C4-2B (cell line): ENCODE results near the gene RMDN3.

ENCODE experiments used
- ZFX ChIP-seq: fragments of 450-650 bp; IDR thresholded peaks from 2 replicates; pipeline ENCODE4 v1.6.1; 2017
- TF ChIP-seq, protein P1 (sequence below): fragments of 450-650 bp; conservative IDR thresholded peaks from 2 replicates; pipeline ENCODE4 v1.5.1; 2017; ENCODE audit warnings: mild to moderate bottlenecking

DNA sequence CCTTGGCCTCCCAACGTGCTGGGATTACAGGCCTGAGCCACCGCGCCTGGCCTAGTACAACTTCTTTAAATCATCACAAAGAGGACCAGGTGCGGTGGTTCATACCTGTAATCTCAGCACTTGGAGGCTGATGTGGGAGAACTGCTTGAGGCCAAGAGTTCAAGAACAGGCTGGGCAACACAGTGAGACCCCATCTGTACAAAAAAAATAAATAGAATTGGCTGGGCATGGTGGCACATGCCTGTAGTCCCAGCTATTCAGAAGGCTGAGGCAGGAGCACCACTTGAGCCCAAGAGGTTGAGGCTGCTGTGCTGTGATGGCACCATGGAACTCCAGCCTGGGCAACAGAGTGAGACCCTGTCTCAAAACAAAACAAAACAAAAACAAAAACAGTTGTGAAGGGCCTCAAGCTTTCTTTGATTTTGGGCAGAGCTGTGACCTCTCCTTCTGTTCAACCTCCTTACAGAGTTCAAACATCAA is 5.9 kb downstream of the RMDN3 start:
- TF ChIP-seq, protein P1, sequence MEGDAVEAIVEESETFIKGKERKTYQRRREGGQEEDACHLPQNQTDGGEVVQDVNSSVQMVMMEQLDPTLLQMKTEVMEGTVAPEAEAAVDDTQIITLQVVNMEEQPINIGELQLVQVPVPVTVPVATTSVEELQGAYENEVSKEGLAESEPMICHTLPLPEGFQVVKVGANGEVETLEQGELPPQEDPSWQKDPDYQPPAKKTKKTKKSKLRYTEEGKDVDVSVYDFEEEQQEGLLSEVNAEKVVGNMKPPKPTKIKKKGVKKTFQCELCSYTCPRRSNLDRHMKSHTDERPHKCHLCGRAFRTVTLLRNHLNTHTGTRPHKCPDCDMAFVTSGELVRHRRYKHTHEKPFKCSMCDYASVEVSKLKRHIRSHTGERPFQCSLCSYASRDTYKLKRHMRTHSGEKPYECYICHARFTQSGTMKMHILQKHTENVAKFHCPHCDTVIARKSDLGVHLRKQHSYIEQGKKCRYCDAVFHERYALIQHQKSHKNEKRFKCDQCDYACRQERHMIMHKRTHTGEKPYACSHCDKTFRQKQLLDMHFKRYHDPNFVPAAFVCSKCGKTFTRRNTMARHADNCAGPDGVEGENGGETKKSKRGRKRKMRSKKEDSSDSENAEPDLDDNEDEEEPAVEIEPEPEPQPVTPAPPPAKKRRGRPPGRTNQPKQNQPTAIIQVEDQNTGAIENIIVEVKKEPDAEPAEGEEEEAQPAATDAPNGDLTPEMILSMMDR = no peak
- TF ChIP-seq ZFX = no peak
